HK-2 (cell line): ENCODE data around the gene SDK1.

Experiments used
- DNase-seq: peaks from one replicate; pipeline ENCODE4 v3.0.0-alpha.2; 2018; ENCODE audit not compliant: unreplicated experiment

SDK1 gene

DNA sequence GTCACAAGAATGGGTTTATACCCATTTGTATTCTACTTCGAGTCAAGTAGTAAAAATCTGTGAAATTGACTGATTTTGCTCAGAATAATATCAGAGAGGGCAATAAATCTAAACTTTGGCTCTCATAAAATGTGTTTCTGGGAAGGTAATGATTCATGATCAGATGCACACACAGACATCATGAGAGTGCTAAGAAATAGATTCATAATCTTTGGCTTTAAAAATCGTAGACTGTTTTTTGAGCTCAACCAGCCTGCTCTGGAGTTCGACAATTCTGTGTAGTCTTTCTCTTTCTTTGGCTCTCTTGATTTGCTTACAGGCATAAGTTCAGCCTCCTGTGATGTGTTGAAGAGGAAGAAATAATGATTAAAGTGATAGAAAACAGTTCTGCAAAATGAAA is 494.7 kb downstream of the SDK1 start:
- no peak for DNase-seq

- no peak for DNase-seq
Observed at GRCh38 chr7:3805151-3805550, 504.1 kb downstream of the SDK1 start.

DNA sequence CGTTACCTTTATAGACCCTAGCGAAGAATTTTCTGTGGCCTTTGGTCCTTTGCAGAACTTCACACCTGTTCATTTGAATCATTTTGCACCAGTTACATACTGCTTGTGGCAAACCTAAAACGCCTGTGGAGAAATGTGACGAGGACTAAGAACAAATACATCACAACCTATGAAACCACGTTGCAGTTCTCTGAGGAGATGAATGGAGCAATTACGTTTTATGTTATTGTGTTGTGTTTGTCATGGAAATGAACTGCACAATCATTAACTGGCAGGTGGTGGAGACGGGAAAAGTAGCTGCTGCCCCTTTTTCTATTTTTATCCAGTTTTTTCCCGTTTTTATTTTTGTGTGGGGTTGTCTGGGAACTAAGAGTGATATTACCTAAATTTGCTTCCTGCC is 505.5 kb downstream of the SDK1 start:
- DNase-seq, result no peak

- DNase-seq, result no peak
Observed at GRCh38 chr7:3807824-3808223, 506.8 kb downstream of the SDK1 start.

DNA sequence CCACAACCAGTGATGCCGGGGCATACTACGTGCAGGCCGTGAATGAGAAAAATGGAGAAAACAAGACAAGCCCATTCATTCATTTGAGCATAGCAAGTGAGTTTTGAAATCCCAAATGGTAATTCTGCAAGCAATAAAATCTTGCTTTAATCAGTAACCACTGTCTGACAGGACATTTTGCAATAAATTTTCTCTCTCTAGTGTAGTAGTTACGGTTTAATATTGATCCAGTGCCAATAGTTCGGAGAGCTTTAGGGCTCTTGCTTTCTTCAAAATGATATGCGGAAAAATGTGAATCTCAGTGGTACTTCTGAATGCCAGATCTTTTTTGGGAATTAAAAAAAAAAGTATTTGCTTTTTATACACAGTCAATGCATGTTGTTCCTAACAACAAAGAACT is 520.4 kb downstream of the SDK1 start:
- DNase-seq, result no peak

DNA sequence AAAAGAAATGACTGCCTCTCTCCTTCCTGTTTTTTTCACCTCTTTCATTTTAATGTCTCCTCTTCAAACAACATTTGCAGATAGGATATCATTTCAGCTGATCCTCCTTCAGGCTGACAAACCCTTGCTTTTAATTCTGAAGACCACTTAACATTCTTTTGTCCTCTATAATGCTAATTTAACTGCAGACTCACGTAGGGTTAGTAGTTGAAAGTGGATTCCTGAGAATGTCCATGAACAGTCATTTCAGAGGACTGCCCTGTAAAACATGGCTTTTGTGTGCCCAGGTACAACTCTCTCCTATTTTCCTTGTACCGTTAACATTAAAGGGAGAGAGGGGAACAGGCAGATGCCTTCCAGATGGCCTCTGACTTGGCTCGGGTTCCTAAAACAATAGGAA is 524.4 kb downstream of the SDK1 start:
- no peak for DNase-seq

DNA sequence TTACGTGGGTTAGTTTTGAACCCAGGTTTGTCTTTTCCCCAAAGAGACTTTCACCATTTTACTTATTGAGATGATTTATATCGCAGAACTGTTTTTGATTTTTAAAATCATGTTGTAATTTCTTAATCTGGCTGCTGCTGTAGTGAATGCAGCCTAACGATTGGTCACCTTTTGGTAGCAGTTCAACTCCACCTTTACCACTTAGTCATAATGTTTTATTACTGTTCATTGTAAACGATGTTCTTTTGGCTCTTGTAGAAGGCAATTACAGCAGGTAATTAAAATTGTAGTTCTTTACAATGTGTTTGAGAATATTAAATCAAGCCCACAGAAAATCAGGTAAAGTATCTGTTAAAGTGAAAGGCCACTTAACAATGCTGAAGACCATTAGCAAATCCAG is 531.1 kb downstream of the SDK1 start:
- DNase-seq, result no peak

GRCh38 chr7:3835109-3835508 is 534.1 kb downstream of the SDK1 start:
- DNase-seq, result no peak

DNA sequence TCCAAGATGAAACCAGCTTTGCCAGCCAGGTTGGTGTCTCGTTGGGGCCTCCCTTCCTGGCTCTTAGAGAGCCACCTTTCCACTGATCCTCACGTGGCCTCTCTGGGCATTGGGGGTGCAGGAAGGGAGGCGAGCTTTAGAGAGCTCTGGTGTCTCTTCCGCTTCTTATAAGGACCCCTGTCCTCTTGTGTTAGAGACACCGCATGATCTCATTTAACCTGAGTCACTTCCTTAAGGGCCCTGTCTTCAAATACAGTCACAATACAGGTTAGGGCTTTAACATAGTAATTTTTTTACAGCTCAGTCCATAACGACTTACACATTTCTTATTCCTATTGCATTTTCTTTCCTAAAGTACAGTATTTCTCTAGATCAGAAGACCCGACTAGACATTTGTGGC is 535.8 kb downstream of the SDK1 start:
- DNase-seq, result no peak

- DNase-seq, result no peak
Observed at GRCh38 chr7:3844540-3845151, 543.6 kb downstream of the SDK1 start.

- DNase-seq, result no peak
Observed at GRCh38 chr7:3846738-3847137, 545.7 kb downstream of the SDK1 start.

GRCh38 chr7:3847336-3847735 is 546.3 kb downstream of the SDK1 start:
- no peak for DNase-seq

DNA sequence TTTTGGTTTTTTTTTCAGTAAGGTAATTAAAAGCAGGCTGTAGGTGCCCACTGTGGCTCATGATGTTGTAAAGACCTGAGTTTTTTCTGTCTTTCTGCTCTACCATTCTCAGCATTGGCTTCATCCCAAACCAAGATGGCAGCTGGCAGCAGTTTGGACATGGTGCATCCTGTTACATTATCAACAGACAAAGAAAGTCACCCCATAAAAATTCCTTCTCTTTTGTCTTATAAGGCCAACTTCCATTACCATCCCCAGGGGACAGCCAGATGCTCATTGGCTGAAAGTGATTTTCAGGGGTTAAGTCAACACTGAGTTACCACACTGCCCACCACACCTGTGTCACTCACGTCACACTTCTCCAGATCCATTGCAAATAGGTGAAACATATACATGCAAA is 558.4 kb downstream of the SDK1 start:
- DNase-seq, result no peak

- DNase-seq, result no peak
Observed at GRCh38 chr7:3860932-3861331, 559.9 kb downstream of the SDK1 start.

GRCh38 chr7:3861386-3861785 is 560.3 kb downstream of the SDK1 start:
- DNase-seq, result no peak

- peak; percentile 5 for DNase-seq
Observed at GRCh38 chr7:3861941-3862340, 560.9 kb downstream of the SDK1 start.

DNA sequence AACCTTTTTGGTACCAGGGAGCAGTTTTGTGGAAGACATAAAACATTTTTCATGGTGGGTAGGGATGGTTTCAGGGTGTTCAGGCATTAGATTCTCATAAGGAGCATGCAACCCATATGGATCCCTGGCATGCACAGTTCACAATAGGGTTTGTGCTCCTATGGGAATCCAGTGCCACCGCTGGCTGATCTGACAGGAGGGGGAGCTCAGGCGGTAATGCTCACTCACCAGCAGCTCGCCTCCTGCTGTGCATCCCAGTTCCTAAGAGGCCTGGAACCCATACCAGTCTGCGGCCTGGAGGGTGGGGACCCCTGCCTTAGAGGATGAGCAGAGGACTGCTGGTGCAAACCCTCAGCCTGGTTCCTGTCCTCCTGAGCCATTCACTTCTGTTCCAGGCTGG is 561.7 kb downstream of the SDK1 start:
- no peak for DNase-seq

GRCh38 chr7:3866277-3866676 is 565.2 kb downstream of the SDK1 start:
- DNase-seq, result no peak

GRCh38 chr7:3867863-3868262 is 566.8 kb downstream of the SDK1 start:
- no peak for DNase-seq

DNA sequence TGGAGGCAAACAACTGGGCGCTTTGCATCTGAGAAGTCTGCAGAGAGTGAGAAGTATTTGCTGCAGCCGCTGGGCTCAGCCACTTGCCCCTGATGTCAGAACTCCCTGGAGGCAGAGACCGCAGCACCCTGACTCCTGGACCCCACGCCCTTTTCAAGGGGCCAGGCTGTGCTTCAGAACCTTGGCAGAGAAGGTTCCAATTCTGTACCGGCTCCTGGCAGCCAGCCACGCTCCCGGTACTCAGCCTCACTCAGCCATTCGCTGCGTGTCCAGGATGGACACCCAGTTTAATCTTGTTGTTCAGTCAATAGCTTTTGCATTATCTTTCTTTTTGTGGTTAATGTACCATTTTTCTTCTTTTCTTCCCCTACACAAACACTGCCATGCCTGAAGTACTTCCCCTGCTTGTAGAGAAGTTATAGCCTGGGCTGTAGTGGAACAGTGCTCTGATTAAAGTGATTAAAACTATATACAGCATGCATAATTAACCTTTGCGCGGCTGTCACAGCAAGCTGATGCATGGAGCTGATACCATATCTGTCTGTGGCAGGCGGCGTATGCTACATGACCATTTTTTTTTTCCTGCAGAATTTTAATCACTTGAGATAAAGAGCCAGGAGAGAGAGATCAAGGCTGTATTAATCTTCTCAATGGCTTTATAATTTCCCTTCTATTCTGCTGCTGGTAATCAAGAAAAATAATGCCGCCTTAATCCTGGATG is 578.5 kb downstream of the SDK1 start:
- no peak for DNase-seq

DNA sequence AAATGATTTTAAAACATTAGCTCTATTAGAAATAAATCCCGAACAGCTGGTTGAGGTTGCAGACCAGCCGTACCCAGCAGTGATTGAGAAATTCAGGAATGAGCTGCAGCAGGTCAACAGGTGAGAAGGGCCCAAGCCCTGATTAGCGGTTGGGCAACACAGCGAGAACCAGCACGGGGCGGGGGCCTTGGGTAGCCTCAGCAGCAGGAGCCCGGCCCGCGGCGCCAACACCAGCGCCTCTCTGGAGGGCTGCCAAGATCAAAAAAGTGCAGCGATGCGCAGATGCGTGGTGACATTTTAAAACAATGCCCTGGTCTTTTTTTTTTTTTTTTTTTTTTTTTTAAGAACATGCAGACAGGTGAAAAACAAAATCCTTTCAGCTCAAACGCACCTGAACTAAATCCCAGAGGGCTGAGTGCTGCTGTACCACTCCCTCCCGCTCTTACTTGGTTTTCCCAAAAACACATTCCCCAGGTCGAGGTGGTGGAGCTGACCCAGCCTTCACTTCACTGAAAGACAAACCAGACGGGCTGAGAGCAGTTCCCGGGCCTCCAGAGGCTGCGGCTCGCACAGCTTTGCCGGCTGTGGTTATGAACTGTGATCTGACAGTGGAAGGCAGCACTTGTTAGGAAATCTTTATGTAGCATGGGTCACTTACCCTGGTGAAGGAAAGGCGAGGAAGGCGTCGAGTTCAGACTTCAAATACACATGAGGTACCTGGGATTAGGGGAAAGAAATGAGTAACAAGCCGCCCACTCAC is 579.4 kb downstream of the SDK1 start:
- DNase-seq, result no peak

GRCh38 chr7:3882782-3883181 is 581.7 kb downstream of the SDK1 start:
- no peak for DNase-seq

DNA sequence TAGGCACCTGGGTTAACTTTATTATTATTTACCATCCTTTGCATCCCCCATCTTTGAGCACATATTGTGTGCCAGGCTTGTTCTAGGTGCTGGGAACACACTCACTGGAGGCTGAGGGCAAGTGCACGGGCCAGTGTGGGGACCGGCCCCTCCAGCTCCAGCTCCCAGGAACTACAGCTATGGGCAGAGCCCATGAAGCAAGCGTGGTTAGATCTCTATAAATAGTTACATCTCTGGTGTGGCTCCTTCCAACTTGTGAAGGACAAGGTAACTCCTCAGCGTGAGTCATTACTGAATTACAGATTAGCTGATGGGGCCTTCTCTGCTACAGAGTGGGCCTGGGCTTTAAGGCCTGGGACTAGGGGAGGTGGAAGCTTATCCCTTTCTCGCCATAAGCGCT is 583.5 kb downstream of the SDK1 start:
- no peak for DNase-seq
